Left renal cortex interstitium (tissue), 4 donors: Measurements from ENCODE around the gene FXYD2. TPM values are rescaled to one million over a fixed set of nuclear protein-coding genes. Genes with fewer than 3 reads are reported as not detected.

Experiments used
- DNase-seq, 4 donors: peaks; one replicate each; pipeline ENCODE4 v3.0.0-alpha.2; 2013; ENCODE audit warnings: low read depth in 4 of 4, low spot score in 2 of 4, missing footprints in 1 of 4
- polyA plus RNA-seq, 4 donors: library from polyadenylated mRNA; unstranded; fragments of 120-200 nt; gene quantifications; one replicate each; pipeline ENCODE4 v1.2.1, GENCODE V29; 2013; ENCODE audit not compliant: insufficient read length in 4 of 4

Gene FXYD2
- polyA plus RNA-seq, 4 donors: 486 to 549 (median 495) TPM

DNA sequence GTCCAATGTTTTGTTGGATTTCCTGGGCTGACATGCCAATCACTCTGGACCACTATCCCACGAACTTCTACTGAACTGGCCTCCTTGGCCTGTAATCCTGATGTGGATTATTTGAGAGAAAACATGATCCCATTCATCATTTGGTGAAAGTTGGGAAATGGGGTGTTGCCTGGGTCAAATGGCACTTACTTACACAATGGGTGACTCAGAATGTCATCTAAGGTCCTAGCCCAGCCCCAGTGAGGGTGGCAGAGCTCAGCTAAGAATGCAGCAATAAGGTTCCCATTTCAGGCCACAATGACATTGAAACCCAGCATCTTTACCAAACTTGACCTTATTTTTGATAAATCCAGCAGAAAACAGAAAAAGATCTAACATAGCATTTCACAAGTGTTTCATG lies 19.5 kb downstream of the FXYD2 start:
- no peak for DNase-seq

DNA sequence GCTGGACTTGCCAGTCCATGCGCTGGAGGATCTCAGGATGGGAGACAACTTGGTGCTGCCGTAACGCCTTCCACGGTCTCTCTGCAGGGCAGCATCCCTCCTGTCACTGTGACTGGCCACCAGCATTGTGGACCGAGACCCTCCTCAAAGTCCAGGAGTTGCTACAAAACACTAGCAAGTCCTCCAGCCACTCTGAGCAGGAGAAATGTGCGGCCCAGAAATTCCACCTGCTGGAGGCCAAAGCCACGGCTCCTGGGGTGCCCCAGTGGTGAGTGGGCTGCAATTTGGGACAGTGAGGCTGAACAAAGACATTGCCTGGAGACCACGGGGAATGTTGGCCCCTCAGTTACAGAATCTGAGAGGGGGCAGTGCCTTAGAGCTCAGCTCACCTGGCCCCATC lies 20.6 kb downstream of the FXYD2 start:
- no peak for DNase-seq

DNA sequence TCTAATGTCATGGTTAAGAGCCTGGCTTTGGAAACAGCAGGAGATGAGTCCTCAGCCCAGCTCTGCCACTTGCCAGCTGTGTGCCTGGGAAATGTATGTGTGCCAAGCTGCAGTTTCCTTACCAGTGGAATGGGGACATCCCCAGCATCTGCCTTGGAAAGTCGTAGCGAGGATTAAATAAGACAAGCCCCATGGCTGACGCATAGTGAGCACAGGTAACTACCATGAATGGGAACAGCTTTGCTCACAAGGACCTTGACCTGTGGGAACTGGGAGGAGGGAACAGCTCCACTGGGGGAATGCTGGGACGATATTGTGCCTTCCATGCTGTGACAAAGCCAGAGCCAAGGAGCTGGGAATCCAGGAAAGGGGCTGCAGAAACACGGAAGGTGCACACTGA lies 24.9 kb downstream of the FXYD2 start:
- DNase-seq: no peak

DNA sequence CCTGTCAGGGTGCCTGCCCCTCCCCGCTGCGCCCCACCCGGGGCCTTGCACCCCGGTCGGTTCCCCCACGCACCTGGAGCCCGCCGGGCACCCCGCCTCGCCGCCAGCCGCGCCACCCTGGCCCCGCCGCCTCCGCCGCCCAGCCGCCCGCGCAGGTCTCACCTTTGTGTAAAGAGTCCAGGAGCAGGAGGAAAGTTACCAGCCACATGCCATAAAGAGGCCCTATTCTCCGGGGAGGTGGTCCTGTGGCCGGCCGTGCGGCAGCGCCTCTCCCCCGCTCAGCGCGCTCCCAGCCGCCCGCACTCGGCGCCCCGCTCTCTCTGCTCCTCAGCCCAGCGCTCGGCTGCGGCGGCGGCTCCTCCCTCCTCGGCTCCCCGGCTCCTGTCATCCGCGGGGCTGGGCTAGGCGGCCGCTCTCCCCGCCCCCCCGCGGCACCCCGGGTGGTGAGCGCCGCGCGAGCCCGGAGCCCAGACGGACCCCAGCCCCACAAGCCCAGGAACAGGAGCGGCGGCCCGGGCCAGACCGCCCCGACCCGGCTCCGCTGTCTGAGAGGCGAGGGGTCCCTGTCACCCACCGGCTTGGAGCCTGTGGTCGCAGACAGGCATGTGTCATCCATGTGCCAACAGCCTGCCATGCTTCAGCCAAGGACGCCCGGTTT lies 27.5 kb downstream of the FXYD2 start, which contains the start of gene DSCAML1:
TSS of gene DSCAML1 (minus strand) at position 345 of the 658 bp plus-strand sequence. CDS start at position 208, 137 bp downstream.
- no peak for DNase-seq

DNA sequence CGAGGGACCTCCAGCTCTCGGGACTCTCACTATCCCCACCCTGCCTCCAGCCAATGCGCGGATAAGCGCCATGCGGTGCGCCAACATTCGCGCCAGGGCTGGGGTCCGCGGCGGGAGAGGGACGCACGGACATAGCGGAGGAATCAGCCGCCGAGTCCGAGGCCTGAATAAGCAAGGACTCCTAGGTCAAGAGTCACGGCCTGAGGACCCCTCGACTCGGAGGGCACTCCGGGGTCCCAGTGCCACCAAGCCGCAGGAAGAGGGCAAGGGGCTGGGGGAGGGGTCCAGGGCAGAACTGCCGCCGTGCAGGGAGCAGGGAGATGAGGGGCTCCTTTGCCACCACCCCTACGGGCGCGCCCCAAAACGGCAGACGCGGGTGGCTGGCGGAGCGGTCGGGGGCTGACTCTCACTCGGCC lies 28.1 kb downstream of the FXYD2 start:
- no peak for DNase-seq

DNA sequence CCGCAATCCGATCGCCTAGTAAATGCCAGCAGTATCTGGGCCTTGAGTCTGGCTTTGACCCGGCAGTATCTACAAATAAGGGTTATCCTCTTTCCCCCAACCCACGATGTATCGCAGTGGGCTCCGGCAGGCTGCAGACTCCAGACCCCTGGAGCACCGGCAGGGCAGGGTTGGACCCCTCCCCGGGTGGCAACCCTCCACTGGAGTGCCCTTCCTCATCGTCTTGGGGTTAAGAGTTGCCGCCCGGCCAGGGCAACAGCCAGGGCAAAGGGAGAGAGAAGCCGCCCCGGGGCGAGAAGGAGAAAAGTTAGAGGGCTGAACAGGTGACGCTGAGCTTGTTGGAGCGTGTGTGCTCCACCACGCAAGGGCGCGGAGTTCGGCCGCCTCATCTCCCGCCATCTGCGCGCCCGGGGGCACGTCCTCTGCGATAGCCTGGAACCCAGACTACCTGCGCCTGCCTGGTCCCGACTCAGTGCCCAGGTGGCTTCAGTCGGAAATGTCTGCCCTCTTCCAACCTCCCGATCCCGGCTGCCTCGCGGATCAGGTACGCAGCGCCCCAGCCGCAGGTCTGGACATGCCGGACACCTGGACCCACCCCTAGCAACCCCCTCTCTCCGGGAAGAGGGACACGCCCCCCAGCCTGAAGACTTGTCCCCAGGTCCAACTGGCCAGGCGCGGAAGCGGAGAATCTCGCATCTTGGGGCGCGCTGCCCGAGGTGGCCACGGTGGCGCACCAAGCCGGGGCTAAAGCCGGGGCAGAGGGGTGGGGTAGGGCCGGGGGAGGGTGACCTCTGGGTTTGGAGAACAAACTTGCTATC lies 28.7 kb downstream of the FXYD2 start:
- DNase-seq: no peak

DNA sequence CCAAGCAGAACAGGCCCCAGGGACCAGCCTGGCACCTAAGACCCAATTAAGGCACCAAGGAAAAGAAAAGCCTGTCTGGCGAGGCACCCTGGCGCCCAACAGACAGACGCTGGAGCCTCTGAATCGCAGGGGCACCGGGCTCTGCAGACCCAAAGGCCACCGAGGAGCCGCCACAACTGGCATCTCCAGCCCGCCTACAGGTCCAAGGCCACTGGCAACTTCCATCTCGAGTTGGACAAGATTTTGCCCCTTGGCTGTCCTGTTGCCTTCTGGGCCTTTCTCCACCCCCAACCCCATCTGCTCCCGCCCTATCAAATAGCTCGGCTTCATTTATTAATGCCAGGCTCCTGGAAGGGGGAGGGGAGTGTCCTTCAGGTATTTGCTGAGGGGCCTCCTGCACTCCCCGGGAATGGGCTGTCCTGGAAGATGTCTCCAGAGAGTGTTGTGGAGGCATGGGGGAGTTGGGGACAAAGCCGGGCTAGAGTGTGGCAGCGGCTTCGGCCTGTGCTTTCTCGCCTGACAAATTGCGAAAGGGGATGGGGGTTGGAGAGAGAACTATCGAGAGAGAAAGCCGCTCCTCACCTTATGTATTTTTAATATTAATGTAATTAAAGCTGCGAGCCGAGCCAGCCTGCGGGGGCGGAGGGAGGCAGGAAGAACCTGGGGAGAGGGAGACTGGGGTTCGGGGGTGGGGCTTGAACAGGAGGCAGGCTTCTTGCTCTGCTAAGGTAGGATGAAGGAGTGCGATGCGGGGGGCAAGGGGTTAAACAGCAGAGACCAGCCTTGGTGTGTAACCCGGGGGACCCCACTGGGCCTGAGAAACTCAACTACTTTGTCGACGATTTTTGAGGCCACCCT lies 29.5 kb downstream of the FXYD2 start:
- DNase-seq: no peak

DNA sequence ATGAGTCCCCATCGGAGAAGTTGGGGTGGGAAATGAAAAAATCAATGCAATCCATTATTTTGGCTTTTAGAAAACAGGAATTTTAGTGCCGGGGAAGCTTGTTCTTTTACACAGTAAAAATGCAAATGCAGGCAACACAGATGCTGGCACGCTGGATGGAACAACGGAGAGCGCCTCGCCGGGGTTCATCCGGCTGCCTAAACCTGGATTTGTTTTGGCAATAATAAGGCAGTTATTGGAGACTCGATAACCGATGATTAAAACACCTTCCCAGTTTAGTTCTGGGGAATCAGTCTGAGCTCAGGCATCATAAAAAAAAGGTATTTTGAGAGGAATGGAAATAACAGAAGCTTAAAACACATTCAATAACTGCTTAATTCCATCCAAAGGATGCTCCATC lies 30.4 kb downstream of the FXYD2 start:
- DNase-seq: no peak

DNA sequence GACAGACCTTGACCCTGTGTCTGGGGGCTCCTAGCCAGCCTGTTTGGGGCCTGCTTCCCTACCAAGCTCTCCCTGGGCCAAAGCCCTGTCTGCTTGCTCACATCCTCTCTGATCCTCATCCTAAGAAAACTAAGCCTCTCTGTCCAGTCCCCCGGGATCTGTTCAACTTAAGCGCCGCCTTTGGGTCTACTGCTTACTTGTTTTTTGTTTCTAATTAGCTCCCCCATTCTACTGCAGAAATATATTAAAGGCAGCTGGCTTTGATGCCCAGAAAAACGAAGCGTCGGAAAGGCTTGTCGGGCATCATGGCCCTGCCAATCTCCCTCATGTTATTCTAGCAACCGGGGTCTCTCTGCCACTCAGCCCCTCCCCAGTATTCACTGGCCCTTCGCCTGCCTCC lies 31.0 kb downstream of the FXYD2 start:
- DNase-seq: no peak

DNA sequence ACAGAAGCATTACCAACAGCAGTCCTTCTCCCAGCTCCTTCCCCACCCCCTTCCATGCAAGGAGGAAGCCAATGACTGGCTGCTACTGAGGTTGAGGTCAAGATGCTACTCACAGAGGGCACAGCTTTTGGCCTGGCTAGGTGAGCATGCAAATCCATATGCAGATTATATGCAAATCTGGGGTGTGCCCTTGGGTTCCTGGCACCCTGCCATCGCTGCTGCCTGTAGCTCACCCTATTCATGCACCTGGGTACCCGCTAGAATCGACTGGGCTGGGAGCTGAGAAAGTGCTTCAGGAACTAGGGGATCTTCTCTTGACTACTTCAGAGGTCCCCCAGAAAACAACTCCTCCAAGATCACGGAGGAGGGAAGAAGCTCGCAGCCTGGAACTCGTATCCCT lies 31.6 kb downstream of the FXYD2 start:
- no peak for DNase-seq

DNA sequence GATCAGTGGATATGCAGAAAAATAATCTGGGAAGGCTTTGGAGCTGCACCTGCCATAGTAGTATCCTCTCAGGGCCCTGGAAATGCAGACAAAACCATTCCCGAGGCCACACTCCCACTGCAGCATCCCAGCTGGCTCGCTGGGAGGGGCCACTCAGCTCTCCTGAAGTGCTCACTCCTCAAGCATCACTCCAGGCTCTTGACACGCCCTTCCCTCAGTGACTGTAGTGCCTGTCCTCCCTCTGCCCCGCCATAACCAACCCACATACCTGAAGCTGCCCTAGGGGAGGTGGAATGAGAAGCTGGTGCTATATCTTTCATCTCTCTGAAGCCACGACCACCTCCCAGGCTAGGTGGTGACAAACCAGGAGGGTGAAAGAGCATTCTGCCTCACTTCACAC lies 32.3 kb downstream of the FXYD2 start:
- no peak for DNase-seq

DNA sequence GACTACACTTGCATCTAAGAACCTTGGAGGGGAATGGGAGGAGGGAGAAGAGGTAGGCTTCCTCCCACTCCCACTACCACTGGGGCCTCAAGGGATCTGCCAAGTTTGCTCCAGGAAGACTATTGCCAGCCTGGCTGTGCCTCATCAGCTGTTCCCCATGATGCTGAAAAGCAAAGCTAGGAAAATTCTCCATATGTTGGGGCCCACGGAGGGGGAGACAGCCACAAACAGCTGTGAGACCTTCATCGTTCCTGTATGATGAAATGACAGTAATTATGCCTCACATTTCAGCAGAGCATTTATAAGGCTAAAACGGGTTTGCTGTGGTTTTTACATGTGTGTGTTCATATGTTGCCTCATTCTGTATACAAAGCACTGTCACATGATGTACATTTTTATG lies 34.3 kb downstream of the FXYD2 start:
- no peak for DNase-seq

DNA sequence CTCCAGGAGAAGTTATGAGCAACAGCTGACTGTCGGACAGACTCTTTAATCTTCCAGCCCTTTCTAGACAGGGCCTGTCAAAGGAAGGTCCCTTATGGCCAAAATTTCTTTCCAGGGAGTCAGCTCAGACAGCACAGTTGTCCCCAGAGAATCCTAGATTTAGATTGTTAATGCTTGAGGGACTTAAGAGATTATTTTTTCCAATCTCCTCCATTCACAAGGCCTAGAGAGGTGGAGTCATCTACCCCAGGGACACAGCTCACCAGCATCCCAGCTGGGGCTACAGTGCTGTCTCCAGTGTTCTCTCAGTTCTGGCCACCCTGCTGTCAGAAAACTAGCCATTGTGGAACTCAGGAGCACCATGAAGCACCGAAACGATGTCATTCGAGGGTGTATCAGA lies 35.3 kb downstream of the FXYD2 start:
- DNase-seq: no peak

DNA sequence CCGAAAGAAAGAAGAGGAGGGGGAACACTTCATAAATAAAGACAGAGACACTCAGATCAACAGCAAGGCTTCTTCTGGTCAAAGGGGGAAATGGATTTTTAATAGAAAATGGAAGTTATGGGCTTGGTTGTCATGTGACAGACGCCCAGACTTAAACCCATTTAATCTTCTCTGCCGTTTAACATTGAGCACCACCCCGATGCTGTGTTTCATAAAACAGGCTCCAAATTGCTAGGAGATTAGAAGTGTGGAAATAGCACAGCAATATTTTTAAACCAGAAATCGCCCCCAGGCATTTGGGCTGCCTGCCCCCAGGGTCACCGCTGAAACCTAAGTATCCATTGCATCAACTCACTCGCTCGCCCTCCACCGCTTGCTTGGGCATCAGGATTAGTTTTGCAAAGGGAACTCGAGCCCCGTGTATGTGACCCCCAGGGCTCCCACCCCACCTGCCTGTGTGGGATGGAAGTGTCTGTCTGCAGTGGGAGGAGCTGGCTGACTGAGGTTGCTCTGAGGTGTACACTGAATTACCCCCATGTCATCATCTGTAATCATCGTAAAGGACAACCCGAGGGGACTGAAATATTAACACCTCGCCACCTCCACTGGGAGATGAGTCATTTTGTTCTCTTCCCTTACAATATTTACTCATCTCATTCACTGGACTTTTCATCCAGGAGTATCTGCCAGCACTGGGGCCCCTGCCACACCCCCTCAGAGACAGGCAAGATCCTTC lies 38.2 kb downstream of the FXYD2 start:
- no peak for DNase-seq

DNA sequence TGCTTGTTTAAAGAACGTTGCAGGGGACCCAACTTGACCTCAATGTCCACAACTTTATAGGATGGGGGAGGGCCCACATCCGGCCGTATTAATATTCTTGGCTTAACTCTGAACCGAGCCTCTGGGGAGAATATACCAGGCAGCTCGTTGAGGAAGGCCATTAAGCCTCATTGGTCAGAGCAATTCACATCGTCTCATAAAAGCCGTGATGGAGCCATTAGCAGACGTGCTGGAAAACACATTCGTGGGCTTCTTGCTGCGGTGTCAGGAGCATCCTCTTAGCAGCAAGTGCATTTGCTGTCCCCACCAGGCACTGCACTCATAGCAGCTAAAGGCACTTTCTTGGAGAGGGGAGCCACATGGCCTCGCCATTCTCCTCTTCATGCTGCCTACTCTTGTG lies 42.4 kb downstream of the FXYD2 start:
- no peak for DNase-seq

DNA sequence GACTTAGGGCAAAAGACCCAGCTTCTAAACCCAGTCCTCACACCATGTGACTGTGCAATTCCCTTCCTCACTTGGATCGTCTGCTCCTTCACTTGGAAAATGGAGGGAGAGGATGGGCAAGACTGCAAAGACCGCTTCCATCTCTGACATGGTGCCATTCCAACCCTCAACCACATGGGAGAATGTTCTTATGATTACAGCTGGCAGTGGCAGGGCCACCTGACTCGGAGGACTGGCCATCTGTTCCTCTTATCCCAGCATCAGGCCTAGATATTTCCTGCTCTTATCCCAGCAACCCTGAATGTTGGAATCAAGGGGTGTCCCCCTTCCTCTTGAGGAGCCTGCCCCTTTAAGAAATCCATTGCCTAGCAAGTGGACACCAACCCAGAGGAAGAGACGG lies 42.9 kb downstream of the FXYD2 start:
- no peak for DNase-seq

DNA sequence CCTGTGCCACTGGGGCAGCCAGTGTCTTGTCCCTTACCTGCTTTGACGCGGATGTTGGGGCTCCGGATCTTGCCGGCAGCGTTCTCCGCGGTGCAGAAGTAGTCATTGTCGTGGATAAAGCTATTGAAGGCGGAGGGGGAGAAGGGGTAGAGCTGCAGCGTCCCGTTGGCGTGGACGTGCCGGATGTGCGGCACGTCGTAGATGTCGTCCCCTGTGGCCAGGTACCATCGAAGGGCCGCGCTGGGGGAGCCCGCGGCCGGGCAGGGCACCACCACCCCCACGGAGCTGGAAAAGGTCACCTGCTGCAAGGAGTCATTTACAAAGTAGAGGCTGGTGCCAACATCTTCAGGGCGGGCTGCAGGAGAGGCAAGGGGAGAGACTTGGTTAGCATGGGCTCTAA lies 44.1 kb downstream of the FXYD2 start:
- no peak for DNase-seq

DNA sequence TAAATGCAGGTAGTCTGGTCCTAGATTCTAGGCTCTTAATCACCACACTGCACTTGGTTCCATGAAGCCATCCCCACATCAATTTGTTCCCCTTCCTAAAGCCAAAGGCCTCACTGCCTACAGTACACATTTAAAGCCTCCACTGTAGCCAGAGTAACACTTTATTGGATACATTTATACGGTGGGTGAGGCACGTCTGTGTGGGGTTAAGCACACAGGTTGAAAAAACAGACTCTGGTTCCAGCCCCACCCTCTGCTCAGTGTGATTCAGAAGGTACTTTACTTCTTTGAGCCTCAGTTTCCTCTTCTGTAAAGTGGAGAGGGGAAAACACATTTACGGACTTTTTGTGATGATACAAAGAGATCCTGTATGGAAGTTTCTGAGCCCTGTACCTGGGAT lies 50.0 kb downstream of the FXYD2 start:
- no peak for DNase-seq

DNA sequence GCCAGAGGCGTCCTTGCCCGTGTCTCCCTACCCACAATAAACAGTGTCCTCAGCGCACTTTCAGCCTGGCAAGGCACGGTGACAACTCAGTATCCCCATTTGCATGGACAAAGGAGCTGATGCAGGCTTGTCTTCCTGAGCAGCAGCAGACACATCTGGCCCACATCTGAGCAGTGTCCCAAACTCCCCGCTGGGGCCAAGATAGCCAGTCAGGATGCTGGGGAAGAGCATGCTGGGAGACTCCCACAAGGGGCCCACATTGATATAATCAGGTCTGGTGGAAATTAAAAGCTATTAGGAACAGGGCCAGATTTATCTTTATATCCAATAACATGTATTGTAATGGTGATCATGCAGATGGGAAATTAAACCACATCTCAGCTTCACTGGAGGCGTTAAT lies 52.2 kb downstream of the FXYD2 start:
- no peak for DNase-seq

DNA sequence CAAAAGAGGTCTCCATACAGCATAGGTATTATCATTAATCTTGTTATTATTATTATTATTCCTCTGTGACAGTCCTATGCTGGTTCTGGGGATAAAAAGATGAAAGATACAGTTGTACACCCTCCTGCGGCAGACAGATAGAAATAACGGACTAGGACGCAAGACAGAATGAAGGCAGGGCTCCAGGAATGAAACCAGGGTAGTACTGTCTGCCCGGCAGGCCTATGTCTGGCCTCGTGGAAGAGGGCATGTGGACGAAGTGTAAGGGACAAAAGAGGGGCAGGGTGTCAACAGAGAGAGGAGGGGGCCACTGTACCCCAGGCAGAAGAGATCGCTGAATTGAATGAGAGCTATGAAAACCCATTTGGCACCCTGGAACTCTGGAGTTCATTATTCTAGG lies 52.7 kb downstream of the FXYD2 start:
- no peak for DNase-seq

DNA sequence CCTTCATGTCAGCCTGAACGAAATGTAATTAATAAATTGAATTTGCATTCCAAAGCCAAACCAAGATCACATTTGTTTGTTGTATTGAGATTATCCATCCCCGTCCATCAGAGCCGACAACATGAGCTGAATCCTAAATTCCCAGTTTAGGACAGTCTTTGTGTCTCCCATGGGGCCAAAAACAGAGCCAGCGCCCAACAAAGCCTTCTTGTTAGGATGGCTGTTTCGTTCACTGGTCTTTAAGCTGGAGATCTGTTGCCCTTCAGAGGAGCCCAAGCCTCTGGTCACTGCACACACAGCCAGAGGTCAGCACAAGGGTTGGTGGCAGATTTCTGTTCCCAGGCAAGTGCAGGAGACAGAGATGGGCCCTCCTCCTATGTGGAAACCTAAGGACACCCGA lies 53.3 kb downstream of the FXYD2 start:
- DNase-seq: no peak
